OCI-LY3 (cell line): ENCODE data around the gene BICD1.

ENCODE experiments used
- H2AFZ ChIP-seq: fragments of 200-600, 300-600 bp; shearing (Covaris generic); 2 replicates; pipeline ENCODE4 v1.6.0; 2014; ENCODE audit warnings: antibody characterized with exemption, low read depth, low read length
- H3K27ac ChIP-seq: fragments of 200-600, 300-600 bp; sonication (generic); 2 replicates; pipeline ENCODE4 v1.5.1; 2014; ENCODE audit warnings: mild to moderate bottlenecking, low read length, moderate library complexity, mixed read lengths
- H3K27me3 ChIP-seq: fragments of 200-600, 300-600 bp; sonication (generic); 2 replicates; pipeline ENCODE4 v1.6.1; 2014; ENCODE audit warnings: low read depth, low read length, mixed read lengths
- H3K36me3 ChIP-seq: fragments of 200-600, 300-600 bp; sonication (generic); replicated peaks from 2 replicates; pipeline ENCODE3; 2014; ENCODE audit warnings: low read depth, low read length, mixed read lengths
- H3K4me1 ChIP-seq: fragments of 300-600, 200-600 bp; sonication (generic); 2 replicates; pipeline ENCODE4 v1.6.1; 2014; ENCODE audit warnings: low read length, mixed read lengths
- H3K4me2 ChIP-seq: fragments of 200-600, 300-600 bp; sonication (generic); 2 replicates; pipeline ENCODE4 v1.6.1; 2014; ENCODE audit warnings: low read length, mixed read lengths
- H3K4me3 ChIP-seq: fragments of 300-600, 200-600 bp; sonication (generic); 2 replicates; pipeline ENCODE4 v1.5.1; 2014; ENCODE audit warnings: antibody characterized with exemption, mild to moderate bottlenecking, low read length, moderate library complexity
- H3K79me2 ChIP-seq: fragments of 300-600, 200-600 bp; shearing (Covaris generic); 2 replicates; pipeline ENCODE4 v1.6.1; 2014; ENCODE audit warnings: mild to moderate bottlenecking, low read length, mixed read lengths
- H3K9ac ChIP-seq: fragments of 300-600, 200-600 bp; shearing (Covaris generic); 2 replicates; pipeline ENCODE4 v1.6.0; 2014; ENCODE audit warnings: mild to moderate bottlenecking, low read length, moderate library complexity
- H3K9me3 ChIP-seq: fragments of 200-600, 300-600 bp; shearing (Covaris generic); 2 replicates; pipeline ENCODE4 v1.6.1; 2014; ENCODE audit warnings: low read length, mixed read lengths; ENCODE audit not compliant: insufficient read depth
- H4K20me1 ChIP-seq: fragments of 200-600, 300-600 bp; sonication (generic); 2 replicates; pipeline ENCODE4 v1.6.1; 2016; ENCODE audit warnings: low read length, mixed read lengths; ENCODE audit not compliant: insufficient read depth
- CTCF ChIP-seq: fragments of 200-600, 300-600 bp; sonication (generic); IDR thresholded peaks from 2 replicates; pipeline ENCODE4 v1.5.1; 2014; ENCODE audit warnings: antibody characterized with exemption, low read length, low read depth
- EZH2phosphoT487 ChIP-seq: fragments of 200-600 bp; shearing (Covaris generic); IDR thresholded peaks from 2 replicates; pipeline ENCODE4 v1.6.1; 2018; ENCODE audit warnings: antibody characterized with exemption, mixed run types, low read depth

Gene BICD1

GRCh38 chr12:32407795-32408194 lies 301.1 kb downstream of the BICD1 start:
- H3K4me1 ChIP-seq: no peaks in the 10 kb centered on the region; the same call in 1 of the 2 replicates
- H4K20me1 ChIP-seq: no peaks in the 10 kb centered on the region
- no peak overlapping the region for H3K9ac ChIP-seq
- TF ChIP-seq EZH2phosphoT487 (no peak), CTCF (no peak)
- no peaks in the 10 kb centered on the region for H3K9me3 ChIP-seq
- H3K79me2 ChIP-seq: no peaks in the 10 kb centered on the region
- H3K36me3 ChIP-seq: no peaks in the 10 kb centered on the region
- no peak overlapping the region for H3K4me2 ChIP-seq
- H3K27ac ChIP-seq: no peak overlapping the region
- peaks cover 4% of the 10 kb centered on the region; the same call in 1 of the 2 replicates for H3K27me3 ChIP-seq
- H2AFZ ChIP-seq: no peak overlapping the region
- no peak overlapping the region for H3K4me3 ChIP-seq

DNA sequence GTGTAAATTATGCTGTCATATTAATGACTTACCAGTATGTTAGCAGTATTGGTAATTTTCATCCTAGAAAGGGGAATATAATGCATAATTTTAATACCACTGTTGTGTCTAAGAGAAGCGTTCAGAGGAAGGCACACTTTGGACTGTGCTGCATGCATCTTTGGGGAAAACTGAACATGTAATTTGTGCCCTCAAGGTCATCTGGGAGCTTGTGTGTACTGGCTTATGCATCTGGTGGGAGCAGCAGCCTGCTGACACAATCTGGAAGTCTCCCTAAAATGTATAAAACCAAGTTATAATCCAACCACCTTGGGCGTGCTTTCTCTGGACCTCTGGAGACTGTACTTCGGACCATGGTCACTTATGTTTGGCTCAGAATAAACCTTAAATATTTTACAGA lies 306.8 kb downstream of the BICD1 start:
- Histone ChIP-seq H3K4me1 (no peaks in the 10 kb centered on the region), H4K20me1 (no peaks in the 10 kb centered on the region), H3K9me3 (no peaks in the 10 kb centered on the region)

DNA sequence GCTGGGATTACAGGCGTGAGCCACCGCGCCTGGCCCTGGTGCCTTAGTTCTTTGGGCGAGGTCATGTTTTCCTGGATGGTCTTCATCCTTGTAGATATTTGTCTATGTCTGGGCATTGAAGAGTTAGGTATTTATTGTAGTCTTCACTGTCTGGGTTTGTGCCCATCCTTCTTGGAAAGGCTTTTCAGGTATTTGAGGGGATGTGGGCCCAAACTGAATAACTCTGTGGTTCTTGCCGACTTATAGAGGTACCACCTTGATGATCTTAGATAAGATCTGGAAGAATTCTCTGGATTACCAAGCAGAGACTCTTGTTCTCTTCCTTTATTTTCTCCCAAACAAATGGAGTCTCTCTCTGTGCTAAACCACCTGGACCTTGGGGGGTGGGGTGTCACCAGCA lies 311.6 kb downstream of the BICD1 start:
- H3K4me2 ChIP-seq: no peak overlapping the region
- TF ChIP-seq EZH2phosphoT487 (no peak), CTCF (no peak)
- H4K20me1 ChIP-seq: no peaks in the 10 kb centered on the region

More for the DNA sequence above, 306.8 kb downstream of the BICD1 start:
- H3K27ac ChIP-seq: no peak overlapping the region
- no peak overlapping the region for H2AFZ ChIP-seq
- TF ChIP-seq CTCF (no peak), EZH2phosphoT487 (no peak)
- H3K79me2 ChIP-seq: no peaks in the 10 kb centered on the region
- no peak overlapping the region for H3K4me2 ChIP-seq
- H3K27me3 ChIP-seq: peaks cover 4% of the 10 kb centered on the region; the same call in 1 of the 2 replicates
- no peak overlapping the region for H3K9ac ChIP-seq
- H3K4me3 ChIP-seq: no peak overlapping the region
- no peaks in the 10 kb centered on the region for H3K36me3 ChIP-seq

DNA sequence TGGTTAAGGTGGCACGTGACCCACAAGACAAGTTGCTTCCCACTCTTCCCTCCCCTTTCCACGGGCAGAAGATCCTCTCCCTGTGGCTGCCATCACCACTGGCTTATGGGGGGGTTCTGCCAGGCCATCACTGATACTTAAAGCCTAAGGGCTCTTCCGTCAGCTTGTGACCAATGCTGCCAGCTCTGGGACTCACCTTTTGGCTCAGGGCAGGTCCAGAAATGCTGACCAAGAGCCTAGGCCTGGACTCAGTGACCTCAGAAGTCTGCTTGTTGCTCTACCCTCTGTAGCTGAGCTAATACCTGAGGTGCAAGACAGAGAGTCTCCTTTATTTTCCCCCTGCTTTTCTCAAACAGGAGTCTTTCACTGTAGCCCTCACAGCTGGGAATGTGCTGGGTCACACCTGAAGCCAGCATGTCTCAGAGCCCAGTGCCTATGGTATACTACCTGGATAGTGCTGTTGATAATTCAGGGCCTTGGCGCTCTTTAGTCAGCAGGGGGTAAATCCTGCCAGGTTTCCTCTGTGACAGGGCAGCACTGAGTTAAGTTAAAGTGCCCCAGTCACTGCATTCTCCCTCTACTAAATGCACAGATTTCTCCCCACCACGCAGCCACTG lies 312.4 kb downstream of the BICD1 start:
- Histone ChIP-seq H4K20me1 (no peaks in the 10 kb centered on the region), H3K4me1 (peaks cover 4% of the 10 kb centered on the region; the same call in 1 of the 2 replicates), H3K36me3 (no peaks in the 10 kb centered on the region), H3K79me2 (no peaks in the 10 kb centered on the region), H3K4me2 (no peak overlapping the region), H3K9me3 (no peaks in the 10 kb centered on the region), H2AFZ (no peak overlapping the region), H3K27me3 (no peaks in the 10 kb centered on the region), H3K4me3 (no peak overlapping the region), H3K9ac (no peak overlapping the region), H3K27ac (no peak overlapping the region)
- TF ChIP-seq EZH2phosphoT487 (no peak), CTCF (no peak)

More for the DNA sequence above, 311.6 kb downstream of the BICD1 start:
- peaks cover 4% of the 10 kb centered on the region; the same call in 1 of the 2 replicates for H3K4me1 ChIP-seq
- H3K36me3 ChIP-seq: no peaks in the 10 kb centered on the region
- no peak overlapping the region for H3K9ac ChIP-seq
- H3K79me2 ChIP-seq: no peaks in the 10 kb centered on the region
- H3K27me3 ChIP-seq: no peaks in the 10 kb centered on the region
- no peak overlapping the region for H3K27ac ChIP-seq
- H2AFZ ChIP-seq: no peak overlapping the region
- no peak overlapping the region for H3K4me3 ChIP-seq
- H3K9me3 ChIP-seq: no peaks in the 10 kb centered on the region
